Measurements from ENCODE around the gene RANBP17.

DNA sequence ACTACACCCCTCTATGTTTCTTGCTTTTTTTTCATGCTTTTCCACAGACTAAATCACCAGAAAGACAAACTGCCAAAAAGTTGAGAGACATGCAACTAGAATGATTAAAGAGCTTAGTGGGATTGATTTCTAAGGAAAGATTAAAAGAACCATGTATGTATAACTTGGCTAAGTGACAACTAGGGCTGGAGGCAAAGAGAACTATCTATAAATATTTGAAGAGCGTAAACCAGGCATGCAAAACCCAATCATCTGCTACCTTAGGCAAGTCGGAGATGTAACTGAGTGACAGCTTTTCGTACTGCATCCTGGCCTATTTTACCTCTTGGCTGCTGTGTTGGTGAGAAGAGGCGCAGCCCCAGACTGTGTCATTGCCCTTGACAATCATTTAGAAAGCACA lies 326.2 kb downstream of the RANBP17 start:
- TF ChIP-seq, protein P1, sequence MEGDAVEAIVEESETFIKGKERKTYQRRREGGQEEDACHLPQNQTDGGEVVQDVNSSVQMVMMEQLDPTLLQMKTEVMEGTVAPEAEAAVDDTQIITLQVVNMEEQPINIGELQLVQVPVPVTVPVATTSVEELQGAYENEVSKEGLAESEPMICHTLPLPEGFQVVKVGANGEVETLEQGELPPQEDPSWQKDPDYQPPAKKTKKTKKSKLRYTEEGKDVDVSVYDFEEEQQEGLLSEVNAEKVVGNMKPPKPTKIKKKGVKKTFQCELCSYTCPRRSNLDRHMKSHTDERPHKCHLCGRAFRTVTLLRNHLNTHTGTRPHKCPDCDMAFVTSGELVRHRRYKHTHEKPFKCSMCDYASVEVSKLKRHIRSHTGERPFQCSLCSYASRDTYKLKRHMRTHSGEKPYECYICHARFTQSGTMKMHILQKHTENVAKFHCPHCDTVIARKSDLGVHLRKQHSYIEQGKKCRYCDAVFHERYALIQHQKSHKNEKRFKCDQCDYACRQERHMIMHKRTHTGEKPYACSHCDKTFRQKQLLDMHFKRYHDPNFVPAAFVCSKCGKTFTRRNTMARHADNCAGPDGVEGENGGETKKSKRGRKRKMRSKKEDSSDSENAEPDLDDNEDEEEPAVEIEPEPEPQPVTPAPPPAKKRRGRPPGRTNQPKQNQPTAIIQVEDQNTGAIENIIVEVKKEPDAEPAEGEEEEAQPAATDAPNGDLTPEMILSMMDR (IDR thresholded peaks at IDR 0.05; ENCODE audit: low read depth, low read length, poor library complexity, severe bottlenecking): no peak
- TF ChIP-seq EZH2phosphoT487 (IDR thresholded peaks at IDR 0.05; ENCODE audit: borderline replicate concordance, low read length): no peak

All from DOHH2 (cell line).